ENCODE results near the gene GGT6.

DNA sequence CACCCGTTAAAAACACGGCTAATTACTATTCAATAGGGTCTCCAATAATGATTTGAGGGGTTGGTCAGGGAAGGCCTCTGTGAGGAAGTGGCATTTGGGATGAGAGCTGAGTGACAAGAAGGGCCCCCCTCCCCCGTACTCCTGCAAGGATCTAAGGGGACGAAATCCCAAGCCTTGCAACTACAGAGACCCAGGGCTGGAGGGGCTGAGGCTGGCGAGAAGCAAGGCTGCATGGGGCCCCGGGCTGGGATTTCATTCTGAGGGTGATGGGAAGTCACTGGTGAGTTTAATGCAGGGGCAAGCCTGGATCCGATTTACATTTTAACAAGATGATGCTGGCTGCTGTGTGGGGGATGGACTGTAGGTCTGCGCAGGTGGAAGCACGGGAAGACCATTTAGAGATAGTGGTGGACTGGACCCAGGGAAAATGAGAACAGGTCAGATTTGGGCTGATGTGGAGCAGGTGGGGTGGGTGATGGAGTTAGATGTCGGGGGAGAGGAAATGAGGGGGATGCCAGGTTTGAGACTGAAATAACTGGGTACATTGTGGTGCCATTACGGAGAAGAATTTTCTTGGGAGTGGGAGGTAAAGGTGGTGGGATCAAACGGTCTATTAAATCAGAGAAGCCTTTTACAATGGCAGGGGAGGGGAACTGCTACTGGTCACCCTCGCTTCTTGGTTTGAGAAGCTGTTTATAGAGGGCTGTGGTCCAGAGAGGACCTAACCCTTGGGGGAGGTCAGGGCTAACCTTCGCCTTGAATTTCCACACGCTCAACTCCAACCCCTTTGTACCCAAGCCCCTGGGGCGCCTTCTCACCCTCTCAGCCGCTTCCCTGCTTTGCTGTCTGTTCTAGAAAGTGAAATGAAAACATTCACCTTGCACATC lies 4.3 kb downstream of the GGT6 start:
- TF ChIP-seq, protein P1, sequence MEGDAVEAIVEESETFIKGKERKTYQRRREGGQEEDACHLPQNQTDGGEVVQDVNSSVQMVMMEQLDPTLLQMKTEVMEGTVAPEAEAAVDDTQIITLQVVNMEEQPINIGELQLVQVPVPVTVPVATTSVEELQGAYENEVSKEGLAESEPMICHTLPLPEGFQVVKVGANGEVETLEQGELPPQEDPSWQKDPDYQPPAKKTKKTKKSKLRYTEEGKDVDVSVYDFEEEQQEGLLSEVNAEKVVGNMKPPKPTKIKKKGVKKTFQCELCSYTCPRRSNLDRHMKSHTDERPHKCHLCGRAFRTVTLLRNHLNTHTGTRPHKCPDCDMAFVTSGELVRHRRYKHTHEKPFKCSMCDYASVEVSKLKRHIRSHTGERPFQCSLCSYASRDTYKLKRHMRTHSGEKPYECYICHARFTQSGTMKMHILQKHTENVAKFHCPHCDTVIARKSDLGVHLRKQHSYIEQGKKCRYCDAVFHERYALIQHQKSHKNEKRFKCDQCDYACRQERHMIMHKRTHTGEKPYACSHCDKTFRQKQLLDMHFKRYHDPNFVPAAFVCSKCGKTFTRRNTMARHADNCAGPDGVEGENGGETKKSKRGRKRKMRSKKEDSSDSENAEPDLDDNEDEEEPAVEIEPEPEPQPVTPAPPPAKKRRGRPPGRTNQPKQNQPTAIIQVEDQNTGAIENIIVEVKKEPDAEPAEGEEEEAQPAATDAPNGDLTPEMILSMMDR (IDR thresholded peaks at IDR 0.05; ENCODE audit: insufficient read depth, low read length) = no peak
- TF ChIP-seq POLR2AphosphoS5 (IDR thresholded peaks at IDR 0.05; ENCODE audit: low read depth) (no peak), GABPA (IDR thresholded peaks at IDR 0.05; ENCODE audit: low read depth) (no peak)
- TF ChIP-seq, protein P2, sequence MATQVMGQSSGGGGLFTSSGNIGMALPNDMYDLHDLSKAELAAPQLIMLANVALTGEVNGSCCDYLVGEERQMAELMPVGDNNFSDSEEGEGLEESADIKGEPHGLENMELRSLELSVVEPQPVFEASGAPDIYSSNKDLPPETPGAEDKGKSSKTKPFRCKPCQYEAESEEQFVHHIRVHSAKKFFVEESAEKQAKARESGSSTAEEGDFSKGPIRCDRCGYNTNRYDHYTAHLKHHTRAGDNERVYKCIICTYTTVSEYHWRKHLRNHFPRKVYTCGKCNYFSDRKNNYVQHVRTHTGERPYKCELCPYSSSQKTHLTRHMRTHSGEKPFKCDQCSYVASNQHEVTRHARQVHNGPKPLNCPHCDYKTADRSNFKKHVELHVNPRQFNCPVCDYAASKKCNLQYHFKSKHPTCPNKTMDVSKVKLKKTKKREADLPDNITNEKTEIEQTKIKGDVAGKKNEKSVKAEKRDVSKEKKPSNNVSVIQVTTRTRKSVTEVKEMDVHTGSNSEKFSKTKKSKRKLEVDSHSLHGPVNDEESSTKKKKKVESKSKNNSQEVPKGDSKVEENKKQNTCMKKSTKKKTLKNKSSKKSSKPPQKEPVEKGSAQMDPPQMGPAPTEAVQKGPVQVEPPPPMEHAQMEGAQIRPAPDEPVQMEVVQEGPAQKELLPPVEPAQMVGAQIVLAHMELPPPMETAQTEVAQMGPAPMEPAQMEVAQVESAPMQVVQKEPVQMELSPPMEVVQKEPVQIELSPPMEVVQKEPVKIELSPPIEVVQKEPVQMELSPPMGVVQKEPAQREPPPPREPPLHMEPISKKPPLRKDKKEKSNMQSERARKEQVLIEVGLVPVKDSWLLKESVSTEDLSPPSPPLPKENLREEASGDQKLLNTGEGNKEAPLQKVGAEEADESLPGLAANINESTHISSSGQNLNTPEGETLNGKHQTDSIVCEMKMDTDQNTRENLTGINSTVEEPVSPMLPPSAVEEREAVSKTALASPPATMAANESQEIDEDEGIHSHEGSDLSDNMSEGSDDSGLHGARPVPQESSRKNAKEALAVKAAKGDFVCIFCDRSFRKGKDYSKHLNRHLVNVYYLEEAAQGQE (IDR thresholded peaks at IDR 0.05; ENCODE audit: insufficient replicate concordance, low read depth) = no peak

Data from HL-60 (cell line).